Measurements from ENCODE around the gene CCL17.

Gene CCL17

GRCh38 chr16:57377080-57377841, 27.3 kb upstream of the CCL17 start:
- Histone ChIP-seq H3K36me3 (ENCODE audit: control insufficient read depth in 5 of 5, insufficient read depth in 5 of 5, low read length in 5 of 5) (peaks cover 0 to 16% (median 3%) of the 10 kb centered on the region in 5 donors), H3K27ac (ENCODE audit: low read depth, low read length) (peak overlapping the region; percentile 37), H3K4me3 (ENCODE audit: low read depth in 1 of 5, low read length in 5 of 5) (peak overlapping the region in 2 of 5 donors; percentile 7 to 21), H3K4me1 (ENCODE audit: control insufficient read depth in 5 of 5, insufficient read depth in 5 of 5, low read length in 5 of 5) (peaks cover 1 to 71% (median 14%) of the 10 kb centered on the region in 5 donors), H3K9ac (ENCODE audit: low read length in 5 of 5) (no peak overlapping the region), H3K27me3 (ENCODE audit: control insufficient read depth in 5 of 5, insufficient read depth in 4 of 5, low read length in 5 of 5) (peaks cover 0 to 9% (median 8%) of the 10 kb centered on the region in 5 donors), H3K9me3 (ENCODE audit: control insufficient read depth in 5 of 5, low read length in 5 of 5) (no peaks in the 10 kb centered on the region)

DNA sequence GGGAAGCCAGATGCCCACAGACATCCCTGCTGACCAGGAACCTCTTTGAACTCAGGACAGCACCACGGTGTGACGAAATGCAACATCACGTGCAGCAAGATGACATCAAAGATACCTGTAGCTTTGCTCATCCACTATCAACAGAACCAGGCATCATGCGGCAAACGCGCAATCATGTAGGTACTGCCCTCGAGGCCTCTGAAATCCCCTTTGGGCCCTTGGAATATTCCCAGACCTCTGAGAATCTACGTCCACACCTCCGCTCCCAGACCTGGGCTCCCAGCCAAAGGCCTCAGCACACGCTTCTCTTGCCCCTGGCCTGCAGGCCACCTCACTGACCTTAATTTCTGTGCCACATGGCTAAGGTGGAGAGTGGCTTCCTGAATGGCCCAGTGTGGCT, 25.0 kb upstream of the CCL17 start:
- no peaks in the 10 kb centered on the region for H3K9me3 ChIP-seq (ENCODE audit: control insufficient read depth in 5 of 5, low read length in 5 of 5)
- H3K4me3 ChIP-seq (ENCODE audit: low read depth in 1 of 5, low read length in 5 of 5) = no peak overlapping the region
- H3K9ac ChIP-seq (ENCODE audit: low read length in 5 of 5) = no peak overlapping the region
- H3K36me3 ChIP-seq (ENCODE audit: control insufficient read depth in 5 of 5, insufficient read depth in 5 of 5, low read length in 5 of 5) = peaks cover 0 to 29% (median 10%) of the 10 kb centered on the region in 5 donors
- peak overlapping the region; percentile 16 for H3K27ac ChIP-seq (ENCODE audit: low read depth, low read length)
- H3K27me3 ChIP-seq (ENCODE audit: control insufficient read depth in 5 of 5, insufficient read depth in 4 of 5, low read length in 5 of 5) = no peaks in the 10 kb centered on the region
- H3K4me1 ChIP-seq (ENCODE audit: control insufficient read depth in 5 of 5, insufficient read depth in 5 of 5, low read length in 5 of 5) = peaks cover 1 to 79% (median 18%) of the 10 kb centered on the region in 5 donors

- Histone ChIP-seq H3K27ac (ENCODE audit: low read depth, low read length) (peak overlapping the region; percentile 30), H3K9me3 (ENCODE audit: control insufficient read depth in 5 of 5, low read length in 5 of 5) (no peaks in the 10 kb centered on the region), H3K4me3 (ENCODE audit: low read depth in 1 of 5, low read length in 5 of 5) (no peak overlapping the region), H3K9ac (ENCODE audit: low read length in 5 of 5) (peak overlapping the region in 2 of 5 donors; percentile 23 to 35), H3K36me3 (ENCODE audit: control insufficient read depth in 5 of 5, insufficient read depth in 5 of 5, low read length in 5 of 5) (peaks cover 0 to 29% (median 10%) of the 10 kb centered on the region in 5 donors), H3K4me1 (ENCODE audit: control insufficient read depth in 5 of 5, insufficient read depth in 5 of 5, low read length in 5 of 5) (peaks cover 1 to 80% (median 20%) of the 10 kb centered on the region in 5 donors), H3K27me3 (ENCODE audit: control insufficient read depth in 5 of 5, insufficient read depth in 4 of 5, low read length in 5 of 5) (no peaks in the 10 kb centered on the region)
These were observed 23.7 kb upstream of the CCL17 start for GRCh38 chr16:57380671-57381462.

DNA sequence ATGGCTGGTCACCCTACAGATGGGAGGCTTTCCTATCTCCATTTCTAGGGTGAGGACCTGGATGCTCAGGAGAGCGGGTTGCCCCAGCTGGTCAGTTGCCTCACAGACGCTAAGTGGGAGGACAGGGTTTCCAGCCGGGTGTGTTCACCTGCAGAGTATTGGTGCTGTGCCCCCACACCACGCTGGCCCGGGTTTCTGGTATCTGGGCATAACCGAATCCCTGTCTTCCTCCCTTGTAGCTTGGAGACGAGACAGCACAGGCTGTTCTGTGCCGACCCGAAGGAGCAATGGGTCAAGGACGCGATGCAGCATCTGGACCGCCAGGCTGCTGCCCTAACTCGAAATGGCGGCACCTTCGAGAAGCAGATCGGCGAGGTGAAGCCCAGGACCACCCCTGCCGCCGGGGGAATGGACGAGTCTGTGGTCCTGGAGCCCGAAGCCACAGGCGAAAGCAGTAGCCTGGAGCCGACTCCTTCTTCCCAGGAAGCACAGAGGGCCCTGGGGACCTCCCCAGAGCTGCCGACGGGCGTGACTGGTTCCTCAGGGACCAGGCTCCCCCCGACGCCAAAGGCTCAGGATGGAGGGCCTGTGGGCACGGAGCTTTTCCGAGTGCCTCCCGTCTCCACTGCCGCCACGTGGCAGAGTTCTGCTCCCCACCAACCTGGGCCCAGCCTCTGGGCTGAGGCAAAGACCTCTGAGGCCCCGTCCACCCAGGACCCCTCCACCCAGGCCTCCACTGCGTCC, 22.6 kb upstream of the CCL17 start:
- Histone ChIP-seq H3K9me3 (ENCODE audit: control insufficient read depth in 5 of 5, low read length in 5 of 5) (no peaks in the 10 kb centered on the region), H3K4me1 (ENCODE audit: control insufficient read depth in 5 of 5, insufficient read depth in 5 of 5, low read length in 5 of 5) (peaks cover 1 to 80% (median 26%) of the 10 kb centered on the region in 5 donors), H3K27ac (ENCODE audit: low read depth, low read length) (no peak overlapping the region)

GRCh38 chr16:57382535-57383275, 21.9 kb upstream of the CCL17 start:
- no peaks in the 10 kb centered on the region for H3K27me3 ChIP-seq (ENCODE audit: control insufficient read depth in 5 of 5, insufficient read depth in 4 of 5, low read length in 5 of 5)
- no peaks in the 10 kb centered on the region for H3K9me3 ChIP-seq (ENCODE audit: control insufficient read depth in 5 of 5, low read length in 5 of 5)
- H3K9ac ChIP-seq (ENCODE audit: low read length in 5 of 5) = no peak overlapping the region
- H3K4me1 ChIP-seq (ENCODE audit: control insufficient read depth in 5 of 5, insufficient read depth in 5 of 5, low read length in 5 of 5) = peaks cover 0 to 80% (median 26%) of the 10 kb centered on the region in 5 donors
- H3K4me3 ChIP-seq (ENCODE audit: low read depth in 1 of 5, low read length in 5 of 5) = no peak overlapping the region
- peaks cover 0 to 29% (median 10%) of the 10 kb centered on the region in 5 donors for H3K36me3 ChIP-seq (ENCODE audit: control insufficient read depth in 5 of 5, insufficient read depth in 5 of 5, low read length in 5 of 5)
- H3K27ac ChIP-seq (ENCODE audit: low read depth, low read length) = no peak overlapping the region

More for the DNA sequence above, 22.6 kb upstream of the CCL17 start:
- no peak overlapping the region for H3K9ac ChIP-seq (ENCODE audit: low read length in 5 of 5)
- H3K36me3 ChIP-seq (ENCODE audit: control insufficient read depth in 5 of 5, insufficient read depth in 5 of 5, low read length in 5 of 5) = peaks cover 0 to 29% (median 10%) of the 10 kb centered on the region in 5 donors
- H3K4me3 ChIP-seq (ENCODE audit: low read depth in 1 of 5, low read length in 5 of 5) = no peak overlapping the region
- no peaks in the 10 kb centered on the region for H3K27me3 ChIP-seq (ENCODE audit: control insufficient read depth in 5 of 5, insufficient read depth in 4 of 5, low read length in 5 of 5)

- Histone ChIP-seq H3K27ac (ENCODE audit: low read depth, low read length) (no peak overlapping the region), H3K9me3 (ENCODE audit: control insufficient read depth in 5 of 5, low read length in 5 of 5) (no peaks in the 10 kb centered on the region), H3K4me3 (ENCODE audit: low read depth in 1 of 5, low read length in 5 of 5) (peak overlapping the region in 1 of 5 donors; percentile 18), H3K9ac (ENCODE audit: low read length in 5 of 5) (peak overlapping the region in 1 of 5 donors; percentile 28), H3K36me3 (ENCODE audit: control insufficient read depth in 5 of 5, insufficient read depth in 5 of 5, low read length in 5 of 5) (peaks cover 0 to 29% (median 10%) of the 10 kb centered on the region in 5 donors), H3K27me3 (ENCODE audit: control insufficient read depth in 5 of 5, insufficient read depth in 4 of 5, low read length in 5 of 5) (no peaks in the 10 kb centered on the region), H3K4me1 (ENCODE audit: control insufficient read depth in 5 of 5, insufficient read depth in 5 of 5, low read length in 5 of 5) (peaks cover 0 to 86% (median 26%) of the 10 kb centered on the region in 5 donors)
These were observed 21.0 kb upstream of the CCL17 start for GRCh38 chr16:57383276-57384247.

DNA sequence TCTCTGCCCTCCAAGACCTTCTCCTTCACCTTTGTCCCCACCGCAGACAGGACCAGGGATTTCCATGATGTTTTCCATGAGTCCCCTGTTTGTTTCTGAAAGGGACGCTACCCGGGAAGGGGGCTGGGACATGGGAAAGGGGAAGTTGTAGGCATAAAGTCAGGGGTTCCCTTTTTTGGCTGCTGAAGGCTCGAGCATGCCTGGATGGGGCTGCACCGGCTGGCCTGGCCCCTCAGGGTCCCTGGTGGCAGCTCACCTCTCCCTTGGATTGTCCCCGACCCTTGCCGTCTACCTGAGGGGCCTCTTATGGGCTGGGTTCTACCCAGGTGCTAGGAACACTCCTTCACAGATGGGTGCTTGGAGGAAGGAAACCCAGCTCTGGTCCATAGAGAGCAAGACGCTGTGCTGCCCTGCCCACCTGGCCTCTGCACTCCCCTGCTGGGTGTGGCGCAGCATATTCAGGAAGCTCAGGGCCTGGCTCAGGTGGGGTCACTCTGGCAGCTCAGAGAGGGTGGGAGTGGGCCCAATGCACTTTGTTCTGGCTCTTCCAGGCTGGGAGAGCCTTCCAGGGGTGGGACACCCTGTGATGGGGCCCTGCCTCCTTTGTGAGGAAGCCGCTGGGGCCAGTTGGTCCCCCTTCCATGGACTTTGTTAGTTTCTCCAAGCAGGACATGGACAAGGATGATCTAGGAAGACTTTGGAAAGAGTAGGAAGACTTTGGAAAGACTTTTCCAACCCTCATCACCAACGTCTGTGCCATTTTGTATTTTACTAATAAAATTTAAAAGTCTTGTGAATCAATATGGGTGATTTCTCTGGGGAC, 20.1 kb upstream of the CCL17 start:
- H3K27me3 ChIP-seq (ENCODE audit: control insufficient read depth in 5 of 5, insufficient read depth in 4 of 5, low read length in 5 of 5) = peaks cover 0 to 3% (median 0%) of the 10 kb centered on the region in 5 donors
- H3K36me3 ChIP-seq (ENCODE audit: control insufficient read depth in 5 of 5, insufficient read depth in 5 of 5, low read length in 5 of 5) = peaks cover 0 to 28% (median 10%) of the 10 kb centered on the region in 5 donors
- peaks cover 0 to 88% (median 26%) of the 10 kb centered on the region in 5 donors for H3K4me1 ChIP-seq (ENCODE audit: control insufficient read depth in 5 of 5, insufficient read depth in 5 of 5, low read length in 5 of 5)
- peak overlapping the region in 1 of 5 donors; percentile 18 for H3K4me3 ChIP-seq (ENCODE audit: low read depth in 1 of 5, low read length in 5 of 5)
- H3K9me3 ChIP-seq (ENCODE audit: control insufficient read depth in 5 of 5, low read length in 5 of 5) = peaks cover 0 to 2% (median 0%) of the 10 kb centered on the region in 5 donors
- no peak overlapping the region for H3K27ac ChIP-seq (ENCODE audit: low read depth, low read length)
- peak overlapping the region in 2 of 5 donors; percentile 1 to 28 for H3K9ac ChIP-seq (ENCODE audit: low read length in 5 of 5)

DNA sequence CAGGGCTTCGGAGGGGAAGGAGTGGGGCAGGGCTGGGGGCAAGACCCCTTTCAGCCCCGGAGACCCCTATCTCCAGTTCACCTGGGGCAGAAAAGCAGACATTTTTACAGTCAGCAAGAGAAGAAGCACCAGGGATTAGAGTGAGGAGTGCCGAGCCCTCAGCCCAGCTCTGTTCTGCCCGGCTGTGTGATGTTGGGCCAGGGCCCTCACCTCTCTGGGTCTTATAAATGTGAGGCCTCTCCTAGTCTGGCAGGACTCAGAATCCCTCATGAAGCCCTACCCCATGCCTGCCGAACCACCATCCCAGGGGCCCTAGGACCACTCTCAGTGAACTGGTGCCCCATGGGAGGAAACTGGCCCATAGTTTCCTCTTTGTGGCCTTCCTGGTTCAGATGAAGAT, 19.5 kb upstream of the CCL17 start:
- no peak overlapping the region for H3K4me3 ChIP-seq (ENCODE audit: low read depth in 1 of 5, low read length in 5 of 5)
- H3K27ac ChIP-seq (ENCODE audit: low read depth, low read length) = no peak overlapping the region
- peaks cover 0 to 23% (median 10%) of the 10 kb centered on the region in 5 donors for H3K36me3 ChIP-seq (ENCODE audit: control insufficient read depth in 5 of 5, insufficient read depth in 5 of 5, low read length in 5 of 5)
- peaks cover 0 to 87% (median 26%) of the 10 kb centered on the region in 5 donors for H3K4me1 ChIP-seq (ENCODE audit: control insufficient read depth in 5 of 5, insufficient read depth in 5 of 5, low read length in 5 of 5)
- H3K9me3 ChIP-seq (ENCODE audit: control insufficient read depth in 5 of 5, low read length in 5 of 5) = peaks cover 0 to 2% (median 0%) of the 10 kb centered on the region in 5 donors
- H3K27me3 ChIP-seq (ENCODE audit: control insufficient read depth in 5 of 5, insufficient read depth in 4 of 5, low read length in 5 of 5) = peaks cover 0 to 3% (median 0%) of the 10 kb centered on the region in 5 donors
- H3K9ac ChIP-seq (ENCODE audit: low read length in 5 of 5) = no peak overlapping the region
